GM23338 (cell line): ENCODE results near the gene METTL6.

Source experiments
- REST ChIP-seq: IDR thresholded peaks from one replicate; pipeline ENCODE4 v1.6.1; 2018; ENCODE audit warnings: antibody characterized with exemption; ENCODE audit not compliant: unreplicated experiment
- TF ChIP-seq, protein P1 (sequence below), 2 experiments: fragments of 200-600 bp in 1 of 2; sonication (generic) in 1 of 2; conservative IDR thresholded peaks; 2 replicates each; pipeline versions ENCODE4 v1.5.1 to v1.6.1; 2016 to 2017; ENCODE audit warnings: antibody characterized with exemption in 2 of 2, low read depth in 2 of 2, mild to moderate bottlenecking in 2 of 2, moderate library complexity in 1 of 2

DNA sequence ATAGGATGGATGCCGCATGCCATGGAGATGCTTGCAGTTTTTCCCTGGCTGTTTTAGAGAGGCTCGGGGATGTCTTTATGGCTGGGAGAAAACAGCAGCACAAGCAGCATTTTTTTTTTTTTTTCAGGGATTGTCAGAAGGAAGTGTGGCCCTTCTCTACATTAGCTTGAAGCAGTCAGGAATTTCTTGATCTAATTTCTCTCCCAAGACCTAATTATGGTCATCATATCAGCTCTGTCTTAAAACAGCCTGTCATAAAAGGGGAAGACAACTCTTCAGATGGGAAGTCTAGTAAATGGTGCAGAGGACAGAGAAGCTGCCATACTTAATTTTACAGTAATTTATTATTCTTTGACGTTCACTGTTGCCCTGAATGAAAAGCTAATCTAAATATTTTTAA, 44.5 kb upstream of the METTL6 start:
- TF ChIP-seq, protein P1, sequence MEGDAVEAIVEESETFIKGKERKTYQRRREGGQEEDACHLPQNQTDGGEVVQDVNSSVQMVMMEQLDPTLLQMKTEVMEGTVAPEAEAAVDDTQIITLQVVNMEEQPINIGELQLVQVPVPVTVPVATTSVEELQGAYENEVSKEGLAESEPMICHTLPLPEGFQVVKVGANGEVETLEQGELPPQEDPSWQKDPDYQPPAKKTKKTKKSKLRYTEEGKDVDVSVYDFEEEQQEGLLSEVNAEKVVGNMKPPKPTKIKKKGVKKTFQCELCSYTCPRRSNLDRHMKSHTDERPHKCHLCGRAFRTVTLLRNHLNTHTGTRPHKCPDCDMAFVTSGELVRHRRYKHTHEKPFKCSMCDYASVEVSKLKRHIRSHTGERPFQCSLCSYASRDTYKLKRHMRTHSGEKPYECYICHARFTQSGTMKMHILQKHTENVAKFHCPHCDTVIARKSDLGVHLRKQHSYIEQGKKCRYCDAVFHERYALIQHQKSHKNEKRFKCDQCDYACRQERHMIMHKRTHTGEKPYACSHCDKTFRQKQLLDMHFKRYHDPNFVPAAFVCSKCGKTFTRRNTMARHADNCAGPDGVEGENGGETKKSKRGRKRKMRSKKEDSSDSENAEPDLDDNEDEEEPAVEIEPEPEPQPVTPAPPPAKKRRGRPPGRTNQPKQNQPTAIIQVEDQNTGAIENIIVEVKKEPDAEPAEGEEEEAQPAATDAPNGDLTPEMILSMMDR (conservative IDR thresholded peaks at IDR 0.05; ENCODE audit: low read depth in 2 of 2): no peak
- no peak for TF ChIP-seq REST
